ENCODE measurements around the gene CCDC192.

DNA sequence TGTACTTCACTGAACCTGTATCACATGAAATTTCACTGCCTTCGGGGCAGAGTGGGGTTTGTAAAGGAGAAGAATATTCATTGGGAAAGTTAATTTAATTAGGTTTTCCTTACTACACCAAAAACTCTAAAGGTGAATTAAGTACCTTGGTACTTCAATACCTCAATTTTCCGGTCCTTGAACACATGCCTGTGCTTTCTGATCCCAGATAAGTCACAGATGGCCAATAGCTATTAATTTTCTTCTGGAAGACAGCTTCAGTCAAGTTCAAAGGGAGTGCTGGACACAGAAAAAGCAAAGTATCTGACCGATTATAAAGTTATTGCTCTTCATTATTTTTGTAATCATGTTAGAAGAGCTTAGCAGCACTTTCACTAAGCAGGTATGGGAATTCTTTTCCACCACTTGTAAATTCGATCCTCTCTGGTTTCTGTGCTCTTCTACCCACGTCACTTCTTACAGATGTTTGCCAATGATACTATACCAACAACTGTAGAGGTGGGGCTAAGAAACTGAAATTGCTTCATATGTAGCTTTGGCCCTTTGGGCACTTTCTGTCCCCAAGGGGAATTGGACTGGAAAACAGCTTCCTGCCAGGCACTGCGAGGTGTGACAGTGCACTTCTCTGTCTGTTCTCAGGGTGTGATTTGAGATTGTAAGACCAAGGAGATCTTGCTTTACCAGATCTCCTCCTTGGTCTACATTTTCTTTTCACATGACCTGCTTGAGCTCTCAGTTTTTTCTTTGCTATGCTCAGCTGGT is 164.0 kb downstream of the CCDC192 start:
- TF ChIP-seq, protein P1, sequence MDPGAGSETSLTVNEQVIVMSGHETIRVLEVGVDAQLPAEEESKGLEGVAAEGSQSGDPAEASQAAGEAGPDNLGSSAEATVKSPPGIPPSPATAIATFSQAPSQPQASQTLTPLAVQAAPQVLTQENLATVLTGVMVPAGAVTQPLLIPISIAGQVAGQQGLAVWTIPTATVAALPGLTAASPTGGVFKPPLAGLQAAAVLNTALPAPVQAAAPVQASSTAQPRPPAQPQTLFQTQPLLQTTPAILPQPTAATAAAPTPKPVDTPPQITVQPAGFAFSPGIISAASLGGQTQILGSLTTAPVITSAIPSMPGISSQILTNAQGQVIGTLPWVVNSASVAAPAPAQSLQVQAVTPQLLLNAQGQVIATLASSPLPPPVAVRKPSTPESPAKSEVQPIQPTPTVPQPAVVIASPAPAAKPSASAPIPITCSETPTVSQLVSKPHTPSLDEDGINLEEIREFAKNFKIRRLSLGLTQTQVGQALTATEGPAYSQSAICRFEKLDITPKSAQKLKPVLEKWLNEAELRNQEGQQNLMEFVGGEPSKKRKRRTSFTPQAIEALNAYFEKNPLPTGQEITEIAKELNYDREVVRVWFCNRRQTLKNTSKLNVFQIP (CRISPR knock-in tag; IDR thresholded peaks at IDR 0.05; ENCODE audit: borderline replicate concordance, low read depth) = no peak
- TF ChIP-seq RARB (CRISPR knock-in tag; IDR thresholded peaks at IDR 0.05) (no peak), TCF4 (CRISPR knock-in tag; IDR thresholded peaks at IDR 0.05; ENCODE audit: borderline replicate concordance) (no peak), PPARA (CRISPR knock-in tag; IDR thresholded peaks at IDR 0.05; ENCODE audit: borderline replicate concordance) (no peak), ZNF70 (CRISPR knock-in tag; IDR thresholded peaks at IDR 0.05) (no peak), ZFP3 (CRISPR knock-in tag; IDR thresholded peaks at IDR 0.05) (no peak), ARNTL (CRISPR knock-in tag; IDR thresholded peaks at IDR 0.05; ENCODE audit: borderline replicate concordance, low read depth) (no peak), ZNF8 (CRISPR knock-in tag; IDR thresholded peaks at IDR 0.05) (no peak), GLIS3 (CRISPR knock-in tag; IDR thresholded peaks at IDR 0.05) (no peak), OSR1 (CRISPR knock-in tag; IDR thresholded peaks at IDR 0.05) (no peak), TOX (CRISPR knock-in tag; IDR thresholded peaks at IDR 0.05; ENCODE audit: borderline replicate concordance) (no peak)
- TF ChIP-seq, protein P2, sequence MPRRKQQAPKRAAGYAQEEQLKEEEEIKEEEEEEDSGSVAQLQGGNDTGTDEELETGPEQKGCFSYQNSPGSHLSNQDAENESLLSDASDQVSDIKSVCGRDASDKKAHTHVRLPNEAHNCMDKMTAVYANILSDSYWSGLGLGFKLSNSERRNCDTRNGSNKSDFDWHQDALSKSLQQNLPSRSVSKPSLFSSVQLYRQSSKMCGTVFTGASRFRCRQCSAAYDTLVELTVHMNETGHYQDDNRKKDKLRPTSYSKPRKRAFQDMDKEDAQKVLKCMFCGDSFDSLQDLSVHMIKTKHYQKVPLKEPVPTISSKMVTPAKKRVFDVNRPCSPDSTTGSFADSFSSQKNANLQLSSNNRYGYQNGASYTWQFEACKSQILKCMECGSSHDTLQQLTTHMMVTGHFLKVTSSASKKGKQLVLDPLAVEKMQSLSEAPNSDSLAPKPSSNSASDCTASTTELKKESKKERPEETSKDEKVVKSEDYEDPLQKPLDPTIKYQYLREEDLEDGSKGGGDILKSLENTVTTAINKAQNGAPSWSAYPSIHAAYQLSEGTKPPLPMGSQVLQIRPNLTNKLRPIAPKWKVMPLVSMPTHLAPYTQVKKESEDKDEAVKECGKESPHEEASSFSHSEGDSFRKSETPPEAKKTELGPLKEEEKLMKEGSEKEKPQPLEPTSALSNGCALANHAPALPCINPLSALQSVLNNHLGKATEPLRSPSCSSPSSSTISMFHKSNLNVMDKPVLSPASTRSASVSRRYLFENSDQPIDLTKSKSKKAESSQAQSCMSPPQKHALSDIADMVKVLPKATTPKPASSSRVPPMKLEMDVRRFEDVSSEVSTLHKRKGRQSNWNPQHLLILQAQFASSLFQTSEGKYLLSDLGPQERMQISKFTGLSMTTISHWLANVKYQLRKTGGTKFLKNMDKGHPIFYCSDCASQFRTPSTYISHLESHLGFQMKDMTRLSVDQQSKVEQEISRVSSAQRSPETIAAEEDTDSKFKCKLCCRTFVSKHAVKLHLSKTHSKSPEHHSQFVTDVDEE (CRISPR knock-in tag; IDR thresholded peaks at IDR 0.05) = no peak
- TF ChIP-seq, protein P3, sequence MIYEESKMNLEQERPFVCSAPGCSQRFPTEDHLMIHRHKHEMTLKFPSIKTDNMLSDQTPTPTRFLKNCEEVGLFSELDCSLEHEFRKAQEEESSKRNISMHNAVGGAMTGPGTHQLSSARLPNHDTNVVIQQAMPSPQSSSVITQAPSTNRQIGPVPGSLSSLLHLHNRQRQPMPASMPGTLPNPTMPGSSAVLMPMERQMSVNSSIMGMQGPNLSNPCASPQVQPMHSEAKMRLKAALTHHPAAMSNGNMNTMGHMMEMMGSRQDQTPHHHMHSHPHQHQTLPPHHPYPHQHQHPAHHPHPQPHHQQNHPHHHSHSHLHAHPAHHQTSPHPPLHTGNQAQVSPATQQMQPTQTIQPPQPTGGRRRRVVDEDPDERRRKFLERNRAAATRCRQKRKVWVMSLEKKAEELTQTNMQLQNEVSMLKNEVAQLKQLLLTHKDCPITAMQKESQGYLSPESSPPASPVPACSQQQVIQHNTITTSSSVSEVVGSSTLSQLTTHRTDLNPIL (CRISPR knock-in tag; IDR thresholded peaks at IDR 0.05; ENCODE audit: low read depth) = no peak
- TF ChIP-seq, protein P4, sequence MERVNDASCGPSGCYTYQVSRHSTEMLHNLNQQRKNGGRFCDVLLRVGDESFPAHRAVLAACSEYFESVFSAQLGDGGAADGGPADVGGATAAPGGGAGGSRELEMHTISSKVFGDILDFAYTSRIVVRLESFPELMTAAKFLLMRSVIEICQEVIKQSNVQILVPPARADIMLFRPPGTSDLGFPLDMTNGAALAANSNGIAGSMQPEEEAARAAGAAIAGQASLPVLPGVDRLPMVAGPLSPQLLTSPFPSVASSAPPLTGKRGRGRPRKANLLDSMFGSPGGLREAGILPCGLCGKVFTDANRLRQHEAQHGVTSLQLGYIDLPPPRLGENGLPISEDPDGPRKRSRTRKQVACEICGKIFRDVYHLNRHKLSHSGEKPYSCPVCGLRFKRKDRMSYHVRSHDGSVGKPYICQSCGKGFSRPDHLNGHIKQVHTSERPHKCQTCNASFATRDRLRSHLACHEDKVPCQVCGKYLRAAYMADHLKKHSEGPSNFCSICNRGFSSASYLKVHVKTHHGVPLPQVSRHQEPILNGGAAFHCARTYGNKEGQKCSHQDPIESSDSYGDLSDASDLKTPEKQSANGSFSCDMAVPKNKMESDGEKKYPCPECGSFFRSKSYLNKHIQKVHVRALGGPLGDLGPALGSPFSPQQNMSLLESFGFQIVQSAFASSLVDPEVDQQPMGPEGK (CRISPR knock-in tag; IDR thresholded peaks at IDR 0.05; ENCODE audit: borderline replicate concordance) = no peak

Data from SK-N-SH treated with all-trans-retinoic acid at 6 μM for 48 hours (cell line).